GM18861 (cell line): ENCODE measurements around the gene GPAM.
"Not testable (repeated sequence)": the region's sequence is repeated elsewhere in the genome, so short reads cannot be mapped to it uniquely, and the experiment has no call there.

Experiments used
- ATAC-seq: cut with Tn5 transposase; IDR thresholded peaks from one replicate; pipeline ENCODE4 v1.9.1; 2021; ENCODE audit not compliant: unreplicated experiment

GPAM gene

GRCh38 chr10:112216151-112216550 lies 32.6 kb upstream of the GPAM start:
- ATAC-seq, result no peak

GRCh38 chr10:112215342-112215774 lies 31.8 kb upstream of the GPAM start:
- no peak for ATAC-seq

- no peak for ATAC-seq
Observed at GRCh38 chr10:112214298-112214926, 30.8 kb upstream of the GPAM start.

GRCh38 chr10:112213836-112214235 lies 30.3 kb upstream of the GPAM start:
- no peak for ATAC-seq

GRCh38 chr10:112213098-112213823 lies 29.7 kb upstream of the GPAM start:
- peak; percentile 73 for ATAC-seq

GRCh38 chr10:112210666-112211065 lies 27.1 kb upstream of the GPAM start:
- no peak for ATAC-seq

- ATAC-seq, result no peak
Observed at GRCh38 chr10:112209684-112210131, 26.1 kb upstream of the GPAM start.

- ATAC-seq, result no peak
Observed at GRCh38 chr10:112208997-112209396, 25.4 kb upstream of the GPAM start.

- ATAC-seq, result no peak
Observed at GRCh38 chr10:112208292-112208691, 24.7 kb upstream of the GPAM start.

- ATAC-seq, result peak; percentile 72
Observed at GRCh38 chr10:112203328-112204076, 19.9 kb upstream of the GPAM start.

GRCh38 chr10:112202561-112203241 lies 19.1 kb upstream of the GPAM start:
- ATAC-seq, result peak; percentile 84

GRCh38 chr10:112202076-112202475 lies 18.5 kb upstream of the GPAM start:
- no peak for ATAC-seq

- no peak for ATAC-seq
Observed at GRCh38 chr10:112201334-112201733, 17.8 kb upstream of the GPAM start.

GRCh38 chr10:112200259-112200658 lies 16.7 kb upstream of the GPAM start:
- not testable (repeated sequence) for ATAC-seq

GRCh38 chr10:112197662-112198061 lies 14.1 kb upstream of the GPAM start:
- not testable (repeated sequence) for ATAC-seq

GRCh38 chr10:112195224-112195623 lies 11.7 kb upstream of the GPAM start:
- no peak for ATAC-seq

GRCh38 chr10:112191791-112192190 lies 8.2 kb upstream of the GPAM start:
- no peak for ATAC-seq

GRCh38 chr10:112191041-112191590 lies 7.6 kb upstream of the GPAM start:
- ATAC-seq, result no peak

- no peak for ATAC-seq
Observed at GRCh38 chr10:112189465-112189864, 5.9 kb upstream of the GPAM start.

- ATAC-seq, result no peak
Observed at GRCh38 chr10:112187527-112187926, 4.0 kb upstream of the GPAM start.

- no peak for ATAC-seq
Observed at GRCh38 chr10:112185959-112186358, 2.4 kb upstream of the GPAM start.
